ENCODE data around the gene PUS1. TPM values are rescaled to one million over a fixed set of nuclear protein-coding genes. Genes with fewer than 3 reads are reported as not detected.
"Not testable (repeated sequence)": the region's sequence is repeated elsewhere in the genome, so short reads cannot be mapped to it uniquely, and the experiment has no call there.

Gene PUS1
- total and polyA plus RNA-seq, 2 donors (not counting 1 experiment from before 2014, with no cell fraction given), result 50.1 to 99.5 TPM

DNA sequence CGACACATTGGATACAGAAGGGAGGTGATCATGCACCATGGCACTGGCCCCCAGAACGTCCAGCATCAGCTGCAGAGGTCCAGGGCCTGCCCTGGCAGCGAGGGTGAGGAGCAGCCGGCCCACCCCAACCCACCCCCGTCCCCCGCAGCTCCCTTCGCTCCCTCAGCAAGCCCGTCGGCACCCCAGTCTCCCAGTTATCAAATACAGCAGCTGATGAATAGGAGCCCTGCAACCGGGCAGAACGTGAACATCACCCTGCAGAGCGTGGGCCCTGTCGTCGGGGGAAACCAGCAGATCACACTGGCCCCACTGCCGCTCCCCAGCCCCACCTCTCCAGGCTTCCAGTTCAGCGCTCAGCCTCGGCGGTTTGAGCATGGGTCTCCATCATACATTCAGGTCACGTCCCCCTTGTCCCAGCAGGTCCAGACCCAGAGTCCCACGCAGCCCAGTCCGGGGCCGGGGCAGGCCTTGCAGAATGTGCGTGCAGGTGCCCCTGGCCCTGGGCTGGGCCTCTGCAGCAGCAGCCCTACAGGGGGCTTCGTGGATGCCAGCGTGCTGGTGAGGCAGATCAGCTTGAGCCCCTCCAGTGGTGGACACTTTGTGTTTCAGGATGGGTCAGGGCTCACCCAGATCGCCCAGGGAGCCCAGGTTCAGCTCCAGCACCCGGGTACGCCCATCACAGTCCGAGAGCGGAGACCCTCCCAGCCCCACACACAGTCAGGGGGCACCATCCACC lies 31.7 kb downstream of the PUS1 start:
- H3K9ac ChIP-seq (ENCODE audit: low read length); DNase-seq; CTCF ChIA-PET; H2AFZ ChIP-seq (ENCODE audit: insufficient read depth, low read depth, low read length, poor library complexity, severe bottlenecking); H3K4me3 Mint-ChIP-seq; H3K27me3 Mint-ChIP-seq; ATAC-seq (ENCODE audit: low read depth); H3K27ac Mint-ChIP-seq; POLR2A ChIA-PET; H3K4me1 ChIP-seq (ENCODE audit: control insufficient read depth in 2 of 2, insufficient read depth in 2 of 2, low read length in 2 of 2); H3K27ac ChIP-seq (ENCODE audit: low read length in 2 of 2); intact Hi-C loops (cut with micrococcal nuclease); H3K27me3 ChIP-seq (replicated peaks in 1 of 4; ENCODE audit: control extremely low read depth in 1 of 4, control insufficient read depth in 3 of 4, insufficient read depth in 4 of 4, low read length in 3 of 4); H3K9me3 ChIP-seq (ENCODE audit: control extremely low read depth in 1 of 3, control insufficient read depth in 2 of 3, insufficient read depth in 1 of 3, low read length in 2 of 3); H3K9me3 Mint-ChIP-seq (ENCODE audit: insufficient read depth); H3K4me2 ChIP-seq (replicated peaks; ENCODE audit: low read depth, low read length, poor library complexity, severe bottlenecking); H3K4me3 ChIP-seq (ENCODE audit: control extremely low read depth in 1 of 5, extremely low read depth in 1 of 5, insufficient read depth in 1 of 5, low read depth in 2 of 5, low read length in 4 of 5): not testable (repeated sequence)
- Histone ChIP-seq H3K36me3 (replicated peaks in 1 of 2; ENCODE audit: control extremely low read depth in 1 of 2, control insufficient read depth in 1 of 2, extremely low read depth in 1 of 2, insufficient read depth in 2 of 2, low read length in 1 of 2) (peaks cover 4 to 12% of the 10 kb centered on the region in 2 experiments), H3K79me2 (ENCODE audit: control insufficient read depth, insufficient read depth, low read length) (peaks cover 88% of the 10 kb centered on the region), H4K20me1 (ENCODE audit: control insufficient read depth, insufficient read depth, low read length, poor library complexity, severe bottlenecking) (peaks cover 74% of the 10 kb centered on the region)
- WGBS (ENCODE audit: insufficient coverage), result 94% methylated on average over 5 of the region's 30 CpGs
- H3K4me1 Mint-ChIP-seq, result peaks cover 50% of the 10 kb centered on the region

- H3K27me3 ChIP-seq (replicated peaks in 1 of 4; ENCODE audit: control extremely low read depth in 1 of 4, control insufficient read depth in 3 of 4, insufficient read depth in 4 of 4, low read length in 3 of 4); H3K27ac ChIP-seq (ENCODE audit: low read length in 2 of 2); CTCF ChIA-PET; DNase-seq; H3K9me3 ChIP-seq (ENCODE audit: control extremely low read depth in 1 of 3, control insufficient read depth in 2 of 3, insufficient read depth in 1 of 3, low read length in 2 of 3); H3K9ac ChIP-seq (ENCODE audit: low read length); H3K4me3 ChIP-seq (ENCODE audit: control extremely low read depth in 1 of 5, extremely low read depth in 1 of 5, insufficient read depth in 1 of 5, low read depth in 2 of 5, low read length in 4 of 5); H3K9me3 Mint-ChIP-seq (ENCODE audit: insufficient read depth); H2AFZ ChIP-seq (ENCODE audit: insufficient read depth, low read depth, low read length, poor library complexity, severe bottlenecking); intact Hi-C loops (cut with micrococcal nuclease); H3K4me1 ChIP-seq (ENCODE audit: control insufficient read depth in 2 of 2, insufficient read depth in 2 of 2, low read length in 2 of 2); H3K27ac Mint-ChIP-seq; H3K4me3 Mint-ChIP-seq; POLR2A ChIA-PET; H3K27me3 Mint-ChIP-seq; H3K4me2 ChIP-seq (replicated peaks; ENCODE audit: low read depth, low read length, poor library complexity, severe bottlenecking); ATAC-seq (ENCODE audit: low read depth): not testable (repeated sequence)
- peaks cover 88% of the 10 kb centered on the region for H3K79me2 ChIP-seq (ENCODE audit: control insufficient read depth, insufficient read depth, low read length)
- peaks cover 44% of the 10 kb centered on the region for H3K4me1 Mint-ChIP-seq
- no CpG with 5 or more reads among the region's 20 CpGs for whole genome bisulfite sequencing (ENCODE audit: insufficient coverage)
- H4K20me1 ChIP-seq (ENCODE audit: control insufficient read depth, insufficient read depth, low read length, poor library complexity, severe bottlenecking), result peaks cover 74% of the 10 kb centered on the region
- H3K36me3 ChIP-seq (replicated peaks in 1 of 2; ENCODE audit: control extremely low read depth in 1 of 2, control insufficient read depth in 1 of 2, extremely low read depth in 1 of 2, insufficient read depth in 2 of 2, low read length in 1 of 2), result peaks cover 4 to 12% of the 10 kb centered on the region in 2 experiments
Observed at GRCh38 chr12:131961328-131961727, 32.3 kb downstream of the PUS1 start.
